GM12878 (cell line): ENCODE measurements around the gene LINC00632.
"Not testable (repeated sequence)": the region's sequence is repeated elsewhere in the genome, so short reads cannot be mapped to it uniquely, and the experiment has no call there.

Source experiments
- CBX3 ChIP-seq: fragments of 200-600 bp; sonication (generic); IDR thresholded peaks from 2 replicates; pipeline ENCODE4 v1.6.1; 2016; ENCODE audit warnings: low read depth, borderline replicate concordance
- EGR1 ChIP-seq, 2 experiments: IDR thresholded peaks; 1 replicate in 1 of 2; 2 replicates in 1 of 2; pipeline ENCODE4 v1.6.1; 2011 to 2012; ENCODE audit warnings: low read depth in 2 of 2, low read length in 2 of 2, borderline replicate concordance in 1 of 2, mild to moderate bottlenecking in 1 of 2, moderate library complexity in 1 of 2
- EP300 ChIP-seq, 2 experiments: fragments of 150-350 bp in 1 of 2; IDR thresholded peaks; 2 replicates each; pipeline ENCODE4 v1.6.1; 2011 to 2012; ENCODE audit warnings: low read depth in 2 of 2, low read length in 2 of 2, borderline replicate concordance in 1 of 2, improper control_type of control experiment in 1 of 2, inconsistent platforms in 1 of 2; ENCODE audit not compliant: control insufficient read depth in 1 of 2
- GABPA ChIP-seq: IDR thresholded peaks from 2 replicates; pipeline ENCODE4 v1.6.1; 2014; ENCODE audit warnings: antibody characterized with exemption, low read depth, mild to moderate bottlenecking, inconsistent platforms
- MYC ChIP-seq: IDR thresholded peaks from 2 replicates; pipeline ENCODE4 v1.6.1; 2011; ENCODE audit warnings: mild to moderate bottlenecking, low read length, moderate library complexity, inconsistent platforms; ENCODE audit not compliant: insufficient read depth, insufficient replicate concordance, insufficient read length, severe bottlenecking
- NRF1 ChIP-seq: conservative IDR thresholded peaks from 2 replicates; pipeline ENCODE4 v1.6.1; 2011; ENCODE audit warnings: mild to moderate bottlenecking, low read depth, low read length, improper control_type of control experiment
- POLR2A ChIP-seq: IDR thresholded peaks from 2 replicates; pipeline ENCODE4 v1.6.1; 2011; ENCODE audit warnings: low read depth, mild to moderate bottlenecking, low read length
- RCOR1 ChIP-seq: conservative IDR thresholded peaks from 2 replicates; pipeline ENCODE4 v1.6.1; 2012; ENCODE audit warnings: low read depth, low read length, improper control_type of control experiment
- TARDBP ChIP-seq: IDR thresholded peaks from 2 replicates; pipeline ENCODE4 v1.6.1; 2016; ENCODE audit warnings: borderline replicate concordance
- ZNF274 ChIP-seq: IDR thresholded peaks from one replicate; pipeline ENCODE4 v1.8.0; 2011; ENCODE audit not compliant: insufficient read length, insufficient read depth
- TF ChIP-seq, protein P1 (sequence below): fragments of 450-650 bp; IDR thresholded peaks from 2 replicates; pipeline ENCODE4 v1.6.1; 2017; ENCODE audit warnings: mild to moderate bottlenecking
- TF ChIP-seq, protein P2 (sequence below): IDR thresholded peaks from 2 replicates; pipeline ENCODE4 v1.6.1; 2012; ENCODE audit warnings: low read depth, low read length, improper control_type of control experiment
- TF ChIP-seq, protein P3 (sequence below), 3 experiments: IDR thresholded peaks in 2 of 3; conservative IDR thresholded peaks in 1 of 3; 2 replicates each; pipeline ENCODE4 v1.5.1; 2011; ENCODE audit warnings: low read depth in 3 of 3, low read length in 3 of 3, mild to moderate bottlenecking in 3 of 3, control low read depth in 2 of 3, moderate library complexity in 2 of 3, inconsistent platforms in 1 of 3, mixed read lengths in 1 of 3; ENCODE audit not compliant: control insufficient read depth in 2 of 3, insufficient read depth in 1 of 3; ENCODE audit errors: extremely low read depth in 1 of 3

DNA sequence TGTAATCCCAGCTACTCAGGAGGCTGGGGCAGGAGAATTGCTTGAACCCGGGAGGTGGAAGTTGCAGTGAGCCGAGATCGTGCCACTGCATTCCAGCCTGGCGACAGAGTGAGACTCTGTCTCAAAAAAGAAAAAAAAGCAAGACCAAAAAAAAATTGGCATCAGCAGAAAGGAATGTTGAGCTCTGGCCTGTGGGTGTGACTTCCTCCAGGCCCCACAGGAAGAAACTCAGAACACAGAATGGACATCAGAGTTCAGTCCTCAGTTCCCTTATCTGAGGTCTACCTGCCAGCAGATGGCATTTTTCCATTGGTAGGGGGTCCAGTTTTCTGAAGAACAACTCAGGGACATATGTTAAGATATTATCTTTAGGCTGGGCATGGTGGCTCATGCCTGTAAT, 18.0 kb upstream of the LINC00632 start:
- not testable (repeated sequence) for TF ChIP-seq EP300 (IDR thresholded peaks at IDR 0.05; ENCODE audit: borderline replicate concordance in 1 of 2, control insufficient read depth in 1 of 2, low read depth in 2 of 2, low read length in 2 of 2); EGR1 (IDR thresholded peaks at IDR 0.05; ENCODE audit: borderline replicate concordance in 1 of 2, low read depth in 2 of 2, low read length in 2 of 2); NRF1; MYC; GABPA; CBX3; POLR2A; ZNF274; RCOR1; TARDBP
- TF ChIP-seq, protein P1, sequence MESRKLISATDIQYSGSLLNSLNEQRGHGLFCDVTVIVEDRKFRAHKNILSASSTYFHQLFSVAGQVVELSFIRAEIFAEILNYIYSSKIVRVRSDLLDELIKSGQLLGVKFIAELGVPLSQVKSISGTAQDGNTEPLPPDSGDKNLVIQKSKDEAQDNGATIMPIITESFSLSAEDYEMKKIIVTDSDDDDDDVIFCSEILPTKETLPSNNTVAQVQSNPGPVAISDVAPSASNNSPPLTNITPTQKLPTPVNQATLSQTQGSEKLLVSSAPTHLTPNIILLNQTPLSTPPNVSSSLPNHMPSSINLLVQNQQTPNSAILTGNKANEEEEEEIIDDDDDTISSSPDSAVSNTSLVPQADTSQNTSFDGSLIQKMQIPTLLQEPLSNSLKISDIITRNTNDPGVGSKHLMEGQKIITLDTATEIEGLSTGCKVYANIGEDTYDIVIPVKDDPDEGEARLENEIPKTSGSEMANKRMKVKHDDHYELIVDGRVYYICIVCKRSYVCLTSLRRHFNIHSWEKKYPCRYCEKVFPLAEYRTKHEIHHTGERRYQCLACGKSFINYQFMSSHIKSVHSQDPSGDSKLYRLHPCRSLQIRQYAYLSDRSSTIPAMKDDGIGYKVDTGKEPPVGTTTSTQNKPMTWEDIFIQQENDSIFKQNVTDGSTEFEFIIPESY: not testable (repeated sequence)
- TF ChIP-seq, protein P2, sequence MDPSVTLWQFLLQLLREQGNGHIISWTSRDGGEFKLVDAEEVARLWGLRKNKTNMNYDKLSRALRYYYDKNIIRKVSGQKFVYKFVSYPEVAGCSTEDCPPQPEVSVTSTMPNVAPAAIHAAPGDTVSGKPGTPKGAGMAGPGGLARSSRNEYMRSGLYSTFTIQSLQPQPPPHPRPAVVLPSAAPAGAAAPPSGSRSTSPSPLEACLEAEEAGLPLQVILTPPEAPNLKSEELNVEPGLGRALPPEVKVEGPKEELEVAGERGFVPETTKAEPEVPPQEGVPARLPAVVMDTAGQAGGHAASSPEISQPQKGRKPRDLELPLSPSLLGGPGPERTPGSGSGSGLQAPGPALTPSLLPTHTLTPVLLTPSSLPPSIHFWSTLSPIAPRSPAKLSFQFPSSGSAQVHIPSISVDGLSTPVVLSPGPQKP: not testable (repeated sequence)
- TF ChIP-seq, protein P3, sequence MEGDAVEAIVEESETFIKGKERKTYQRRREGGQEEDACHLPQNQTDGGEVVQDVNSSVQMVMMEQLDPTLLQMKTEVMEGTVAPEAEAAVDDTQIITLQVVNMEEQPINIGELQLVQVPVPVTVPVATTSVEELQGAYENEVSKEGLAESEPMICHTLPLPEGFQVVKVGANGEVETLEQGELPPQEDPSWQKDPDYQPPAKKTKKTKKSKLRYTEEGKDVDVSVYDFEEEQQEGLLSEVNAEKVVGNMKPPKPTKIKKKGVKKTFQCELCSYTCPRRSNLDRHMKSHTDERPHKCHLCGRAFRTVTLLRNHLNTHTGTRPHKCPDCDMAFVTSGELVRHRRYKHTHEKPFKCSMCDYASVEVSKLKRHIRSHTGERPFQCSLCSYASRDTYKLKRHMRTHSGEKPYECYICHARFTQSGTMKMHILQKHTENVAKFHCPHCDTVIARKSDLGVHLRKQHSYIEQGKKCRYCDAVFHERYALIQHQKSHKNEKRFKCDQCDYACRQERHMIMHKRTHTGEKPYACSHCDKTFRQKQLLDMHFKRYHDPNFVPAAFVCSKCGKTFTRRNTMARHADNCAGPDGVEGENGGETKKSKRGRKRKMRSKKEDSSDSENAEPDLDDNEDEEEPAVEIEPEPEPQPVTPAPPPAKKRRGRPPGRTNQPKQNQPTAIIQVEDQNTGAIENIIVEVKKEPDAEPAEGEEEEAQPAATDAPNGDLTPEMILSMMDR (IDR thresholded peaks at IDR 0.05 in 2 of 3, conservative IDR thresholded peaks at IDR 0.05 in 1 of 3; ENCODE audit: control insufficient read depth in 2 of 3, extremely low read depth in 1 of 3, insufficient read depth in 1 of 3, low read depth in 3 of 3, low read length in 3 of 3): not testable (repeated sequence)
